Caco-2 (cell line): ENCODE measurements around the gene SERINC3. TPM values are rescaled to one million over a fixed set of nuclear protein-coding genes. Genes with fewer than 3 reads are reported as not detected.

Source experiments
- BruUV-seq: library from RNA; stranded (reverse); fragments of 400-500 nt; replicated peaks from 2 replicates; lab custom pipeline; 2021; lab: Mats Ljungman, UMichigan
- CTCF ChIA-PET: fragments of 300-600 bp; sonication (Branson Sonifier 250); formaldehyde crosslinking; loops from one replicate; lab custom pipeline; 2022; ENCODE audit warnings: antibody characterized with exemption; lab: Charles Lee
- POLR2A ChIA-PET: fragments of 300-600 bp; sonication (Branson Sonifier 250); formaldehyde crosslinking; loops from one replicate; lab custom pipeline; 2022; ENCODE audit warnings: antibody characterized with exemption; lab: Charles Lee
- DNase-seq, 2 experiments: peaks; one replicate each; pipeline versions ENCODE4 v3.0.0 to v3.0.0-alpha.2; 2020 to 2022
- H3K27me3 ChIP-seq: replicated peaks from 2 replicates; pipeline ENCODE4 v1.6.0; 2011; ENCODE audit warnings: low read length; ENCODE audit not compliant: control insufficient read depth, insufficient read depth
- H3K36me3 ChIP-seq: 2 replicates; pipeline ENCODE4 v1.5.1; 2011; ENCODE audit warnings: low read length; ENCODE audit not compliant: control insufficient read depth, insufficient read depth
- H3K4me1 ChIP-seq: fragments of 250-450 bp; sonication (Bioruptor Pico); 2 replicates; pipeline ENCODE4 v1.5.1; 2020; ENCODE audit warnings: mild to moderate bottlenecking
- H3K4me3 ChIP-seq: 2 replicates; pipeline ENCODE4 v1.5.1; 2011; ENCODE audit warnings: low read depth, mild to moderate bottlenecking, control low read depth, low read length
- H3K9me3 ChIP-seq: fragments of 250-450 bp; sonication (Bioruptor Pico); 2 replicates; pipeline ENCODE4 v1.5.1; 2020; ENCODE audit warnings: mild to moderate bottlenecking, moderate library complexity
- H3K27ac Mint-ChIP-seq: one replicate; pipeline ENCODE4 v1.8.0; 2022; ENCODE audit warnings: mixed read lengths; ENCODE audit not compliant: unreplicated experiment
- H3K27me3 Mint-ChIP-seq: one replicate; pipeline ENCODE4 v1.8.0; 2022; ENCODE audit warnings: mixed read lengths; ENCODE audit not compliant: insufficient read depth, unreplicated experiment
- H3K36me3 Mint-ChIP-seq: one replicate; pipeline ENCODE4 v1.8.0; 2022; ENCODE audit warnings: mild to moderate bottlenecking, mixed read lengths; ENCODE audit not compliant: insufficient read depth, unreplicated experiment
- H3K4me1 Mint-ChIP-seq: one replicate; pipeline ENCODE4 v1.8.0; 2022; ENCODE audit warnings: low read depth, mixed read lengths; ENCODE audit not compliant: unreplicated experiment
- H3K4me3 Mint-ChIP-seq: one replicate; pipeline ENCODE4 v1.8.0; 2022; ENCODE audit warnings: mild to moderate bottlenecking, moderate library complexity, mixed read lengths; ENCODE audit not compliant: unreplicated experiment
- H3K9me3 Mint-ChIP-seq: one replicate; pipeline ENCODE4 v1.8.0; 2022; ENCODE audit warnings: mixed read lengths; ENCODE audit not compliant: unreplicated experiment
- intact Hi-C: fragments of 100-400 bp; cut with micrococcal nuclease; formaldehyde crosslinking; loops from one replicate; pipeline ENCODE4 v1.10.0; 2022; ENCODE audit not compliant: unreplicated experiment
- total RNA-seq: library from RNA; stranded (reverse); gene quantifications from 2 replicates; pipeline ENCODE4 v1.2.3, GENCODE V29; 2022
- TF ChIP-seq, protein P1 (sequence below), 2 experiments: fragments of 200-600 bp in 1 of 2; IDR thresholded peaks; 1 replicate in 1 of 2; 2 replicates in 1 of 2; pipeline versions ENCODE4 v1.5.1 to v1.8.0; 2011 to 2022; ENCODE audit warnings: antibody characterized with exemption in 1 of 2, control low read depth in 1 of 2, inconsistent platforms in 1 of 2, low read depth in 1 of 2, low read length in 1 of 2, mild to moderate bottlenecking in 1 of 2, moderate library complexity in 1 of 2; ENCODE audit not compliant: insufficient read depth in 1 of 2, severe bottlenecking in 1 of 2, unreplicated experiment in 1 of 2

The SERINC3 gene
- total RNA-seq, 1 experiment from 2014 or later: 185 TPM

DNA sequence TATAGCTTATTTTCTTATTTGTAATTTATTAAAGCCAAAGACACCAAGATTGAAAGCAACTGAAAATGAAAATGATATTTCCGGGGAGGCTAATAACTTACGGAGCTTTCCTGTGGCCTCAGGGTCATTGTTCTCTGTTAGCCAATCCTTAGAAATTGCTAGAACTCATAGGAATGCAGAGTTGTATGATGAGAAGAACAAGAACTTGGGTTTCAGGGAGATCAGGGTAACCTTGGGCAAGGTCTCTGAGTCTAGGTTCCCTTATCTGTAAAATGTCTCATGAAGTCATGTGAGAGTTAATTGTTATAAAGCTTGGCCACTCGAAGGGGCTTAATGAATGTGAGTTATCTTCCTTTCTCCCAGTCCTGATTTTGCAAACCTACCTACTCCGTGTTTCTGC, 20.1 kb upstream of the SERINC3 start:
- peaks cover 11% of the 10 kb centered on the region for H3K4me1 Mint-ChIP-seq
- CTCF ChIA-PET: interaction anchor here (0.8 kb wide), 1 partner anchor 67 kb away, joined by 3 read pairs; no protein-coding TSS in a partner anchor

DNA sequence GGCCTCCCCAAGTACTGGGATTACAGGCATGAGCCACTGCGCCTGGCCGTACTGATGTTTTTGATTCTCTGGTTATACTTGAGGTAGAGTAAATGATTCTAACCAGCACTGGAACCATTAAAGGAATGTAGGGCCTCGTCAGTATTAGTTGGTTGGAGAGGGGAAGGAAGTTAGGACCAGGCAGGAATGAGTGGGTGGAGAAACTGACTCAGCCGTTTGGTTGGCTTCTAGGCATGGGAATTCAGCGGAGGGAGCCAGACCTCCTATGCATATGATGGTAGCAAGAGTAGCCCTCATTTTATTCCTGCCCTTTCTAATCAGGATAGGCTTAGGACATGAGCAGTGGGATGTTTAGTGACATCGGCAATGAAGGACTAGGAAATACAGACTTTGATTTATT, 19.0 kb upstream of the SERINC3 start:
- TF ChIP-seq, protein P1, sequence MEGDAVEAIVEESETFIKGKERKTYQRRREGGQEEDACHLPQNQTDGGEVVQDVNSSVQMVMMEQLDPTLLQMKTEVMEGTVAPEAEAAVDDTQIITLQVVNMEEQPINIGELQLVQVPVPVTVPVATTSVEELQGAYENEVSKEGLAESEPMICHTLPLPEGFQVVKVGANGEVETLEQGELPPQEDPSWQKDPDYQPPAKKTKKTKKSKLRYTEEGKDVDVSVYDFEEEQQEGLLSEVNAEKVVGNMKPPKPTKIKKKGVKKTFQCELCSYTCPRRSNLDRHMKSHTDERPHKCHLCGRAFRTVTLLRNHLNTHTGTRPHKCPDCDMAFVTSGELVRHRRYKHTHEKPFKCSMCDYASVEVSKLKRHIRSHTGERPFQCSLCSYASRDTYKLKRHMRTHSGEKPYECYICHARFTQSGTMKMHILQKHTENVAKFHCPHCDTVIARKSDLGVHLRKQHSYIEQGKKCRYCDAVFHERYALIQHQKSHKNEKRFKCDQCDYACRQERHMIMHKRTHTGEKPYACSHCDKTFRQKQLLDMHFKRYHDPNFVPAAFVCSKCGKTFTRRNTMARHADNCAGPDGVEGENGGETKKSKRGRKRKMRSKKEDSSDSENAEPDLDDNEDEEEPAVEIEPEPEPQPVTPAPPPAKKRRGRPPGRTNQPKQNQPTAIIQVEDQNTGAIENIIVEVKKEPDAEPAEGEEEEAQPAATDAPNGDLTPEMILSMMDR (IDR thresholded peaks at IDR 0.05; ENCODE audit: insufficient read depth in 1 of 2, low read depth in 1 of 2, low read length in 1 of 2, severe bottlenecking in 1 of 2, unreplicated experiment in 1 of 2): no peak
- ChIA-PET POLR2A (no interaction called here), CTCF (no interaction called here)
- no peak overlapping the region for H3K27ac Mint-ChIP-seq
- intact Hi-C loops: no loop called here
- Histone ChIP-seq H3K9me3 (no peaks in the 10 kb centered on the region), H3K27me3 (no peaks in the 10 kb centered on the region), H3K36me3 (no peaks in the 10 kb centered on the region), H3K4me3 (no peak overlapping the region), H3K4me1 (peaks cover 10% of the 10 kb centered on the region)
- no TSS peak for BruUV-seq
- H3K27me3 Mint-ChIP-seq: no peaks in the 10 kb centered on the region
- peaks cover 6% of the 10 kb centered on the region for H3K4me1 Mint-ChIP-seq
- DNase-seq: no peak
- no peak overlapping the region for H3K4me3 Mint-ChIP-seq
- no peaks in the 10 kb centered on the region for H3K9me3 Mint-ChIP-seq
- no peaks in the 10 kb centered on the region for H3K36me3 Mint-ChIP-seq

More for the DNA sequence above, 20.1 kb upstream of the SERINC3 start:
- no peaks in the 10 kb centered on the region for H3K36me3 Mint-ChIP-seq
- intact Hi-C loops: no loop called here
- no peaks in the 10 kb centered on the region for H3K9me3 ChIP-seq
- no peaks in the 10 kb centered on the region for H3K36me3 ChIP-seq
- no peak overlapping the region for H3K4me3 Mint-ChIP-seq
- no peaks in the 10 kb centered on the region for H3K27me3 ChIP-seq
- peaks cover 10% of the 10 kb centered on the region for H3K4me1 ChIP-seq
- H3K27me3 Mint-ChIP-seq: no peaks in the 10 kb centered on the region
- DNase-seq: no peak
- no peak overlapping the region for H3K4me3 ChIP-seq
- no peaks in the 10 kb centered on the region for H3K9me3 Mint-ChIP-seq
- no peak overlapping the region for H3K27ac Mint-ChIP-seq
- TF ChIP-seq, protein P1 (IDR thresholded peaks at IDR 0.05; ENCODE audit: insufficient read depth in 1 of 2, low read depth in 1 of 2, low read length in 1 of 2, severe bottlenecking in 1 of 2, unreplicated experiment in 1 of 2): no peak
- no TSS peak for BruUV-seq
- POLR2A ChIA-PET: no interaction called here

DNA sequence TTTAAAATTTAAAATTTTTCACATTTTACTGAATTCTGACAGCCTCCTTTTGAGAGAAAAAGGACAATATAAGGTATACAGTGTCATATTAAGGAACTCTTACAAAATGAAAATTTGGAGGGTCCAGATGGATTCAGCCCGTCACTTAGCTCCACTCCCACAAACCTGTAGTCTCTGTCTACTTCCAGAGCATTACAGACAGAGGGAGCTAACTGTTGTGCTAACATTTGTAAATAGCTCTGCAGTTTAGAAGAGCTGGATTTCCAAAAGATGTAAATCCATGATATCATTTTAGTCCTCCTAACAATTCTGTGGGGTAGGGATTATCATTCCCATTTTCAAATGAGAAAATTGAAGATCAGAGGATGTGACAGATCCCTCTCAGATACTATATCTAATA, 16.1 kb upstream of the SERINC3 start:
- CTCF ChIA-PET: interaction anchor here (0.6 to 1.7 kb wide), 7 partner anchors 15 to 698 kb away, joined by 3 to 7 read pairs (median 5); partner anchors contain the start of genes ADA and SERINC3
- Histone ChIP-seq H3K4me3 (no peak overlapping the region), H3K27me3 (no peaks in the 10 kb centered on the region), H3K9me3 (no peaks in the 10 kb centered on the region), H3K36me3 (no peaks in the 10 kb centered on the region), H3K4me1 (peaks cover 10% of the 10 kb centered on the region)
- Mint-ChIP-seq H3K4me1 (peaks cover 6% of the 10 kb centered on the region), H3K4me3 (no peak overlapping the region), H3K36me3 (no peaks in the 10 kb centered on the region), H3K27me3 (no peaks in the 10 kb centered on the region), H3K27ac (no peak overlapping the region), H3K9me3 (no peaks in the 10 kb centered on the region)
- DNase-seq: no peak
- POLR2A ChIA-PET: interaction anchor here (0.9 kb wide), 1 partner anchor 20 kb away, joined by 10 read pairs; no protein-coding TSS in a partner anchor
- intact Hi-C loops: loop anchor here (10.0 kb wide), 1 partner anchor 197 kb away; no protein-coding TSS in a partner anchor
- no TSS peak for BruUV-seq
- TF ChIP-seq, protein P1 (IDR thresholded peaks at IDR 0.05; ENCODE audit: insufficient read depth in 1 of 2, low read depth in 1 of 2, low read length in 1 of 2, severe bottlenecking in 1 of 2, unreplicated experiment in 1 of 2): peak in 1 of 2 experiments; percentile 22
